Nephron (organoid): ENCODE data around the gene NHERF1.

Experiments
- H3K27ac Mint-ChIP-seq, 3 experiments: 2 replicates each; pipeline ENCODE4 v1.8.0; 2020; ENCODE audit warnings: mixed read lengths in 3 of 3, mild to moderate bottlenecking in 2 of 3, moderate library complexity in 1 of 3
- H3K27me3 Mint-ChIP-seq: 2 replicates; pipeline ENCODE4 v1.8.0; 2021; ENCODE audit warnings: low read depth, mild to moderate bottlenecking, moderate library complexity, mixed read lengths
- H3K36me3 Mint-ChIP-seq: 2 replicates; pipeline ENCODE4 v1.8.0; 2020; ENCODE audit warnings: low read depth, mixed read lengths
- H3K4me1 Mint-ChIP-seq: 2 replicates; pipeline ENCODE4 v1.8.0; 2020; ENCODE audit warnings: mixed read lengths
- H3K4me3 Mint-ChIP-seq, 3 experiments: 2 replicates each; pipeline ENCODE4 v1.8.0; 2020; ENCODE audit warnings: mild to moderate bottlenecking in 3 of 3, mixed read lengths in 3 of 3, moderate library complexity in 2 of 3
- H3K9me3 Mint-ChIP-seq: 2 replicates; pipeline ENCODE4 v1.8.0; 2020; ENCODE audit warnings: mixed read lengths
- CTCF ChIP-seq, 3 experiments: fragments of 200-600 bp; sonication (generic); IDR thresholded peaks; one replicate each; pipeline ENCODE4 v1.5.0; 2021; ENCODE audit warnings: antibody characterized with exemption in 3 of 3; ENCODE audit not compliant: unreplicated experiment in 3 of 3

Gene NHERF1

GRCh38 chr17:74711058-74711824 lies 37.2 kb upstream of the NHERF1 start:
- Mint-ChIP-seq H3K27ac (no peak overlapping the region), H3K36me3 (no peaks in the 10 kb centered on the region), H3K9me3 (no peaks in the 10 kb centered on the region), H3K27me3 (peaks cover 50% of the 10 kb centered on the region), H3K4me3 (no peak overlapping the region), H3K4me1 (no peaks in the 10 kb centered on the region)
- TF ChIP-seq CTCF (IDR thresholded peaks at IDR 0.05; ENCODE audit: unreplicated experiment in 3 of 3): no peak

GRCh38 chr17:74712301-74712700 lies 36.1 kb upstream of the NHERF1 start:
- Mint-ChIP-seq H3K4me1 (no peaks in the 10 kb centered on the region), H3K27ac (no peak overlapping the region), H3K9me3 (no peaks in the 10 kb centered on the region), H3K27me3 (peaks cover 49% of the 10 kb centered on the region), H3K4me3 (no peak overlapping the region), H3K36me3 (no peaks in the 10 kb centered on the region)
- TF ChIP-seq CTCF (IDR thresholded peaks at IDR 0.05; ENCODE audit: unreplicated experiment in 3 of 3): no peak

GRCh38 chr17:74712756-74713155 lies 35.7 kb upstream of the NHERF1 start, which contains the start of gene CD300LF:
TSS of gene CD300LF (minus strand) at chr17:74712923. CDS start at chr17:74712866, 57 bp downstream.
- Mint-ChIP-seq H3K27ac (no peak within 1 kb of the TSS), H3K4me3 (no peak within 1 kb of the TSS), H3K4me1 (no peaks in the 10 kb centered on the region), H3K9me3 (no peaks in the 10 kb centered on the region), H3K27me3 (peaks cover 53% of the 10 kb centered on the region), H3K36me3 (no peaks in the 10 kb centered on the region)
- TF ChIP-seq CTCF (IDR thresholded peaks at IDR 0.05; ENCODE audit: unreplicated experiment in 3 of 3): no peak

GRCh38 chr17:74713171-74713755 lies 35.2 kb upstream of the NHERF1 start:
- Mint-ChIP-seq H3K27me3 (peaks cover 48% of the 10 kb centered on the region), H3K4me3 (no peak overlapping the region), H3K9me3 (no peaks in the 10 kb centered on the region), H3K4me1 (no peaks in the 10 kb centered on the region), H3K36me3 (no peaks in the 10 kb centered on the region), H3K27ac (no peak overlapping the region)
- TF ChIP-seq CTCF (IDR thresholded peaks at IDR 0.05; ENCODE audit: unreplicated experiment in 3 of 3): no peak

DNA sequence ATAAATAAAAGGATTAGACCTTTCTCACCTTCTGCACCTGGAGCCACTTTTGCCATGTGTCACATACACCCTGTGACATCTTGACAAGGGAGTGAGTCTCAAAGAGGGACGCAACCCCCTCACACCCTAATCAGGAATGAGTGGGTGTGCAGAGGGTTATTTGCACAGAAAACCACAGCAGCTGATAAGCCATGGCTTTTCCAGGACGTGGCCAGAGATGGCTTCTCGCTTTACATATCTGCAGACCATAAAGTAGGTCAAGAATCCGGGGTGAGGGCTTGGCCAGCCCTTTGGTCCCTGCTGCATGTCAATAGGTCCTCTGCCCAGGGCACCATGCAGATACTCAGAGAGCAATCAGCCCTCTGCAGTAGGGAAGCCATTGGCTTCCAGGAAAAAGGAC lies 33.3 kb upstream of the NHERF1 start:
- H3K9me3 Mint-ChIP-seq: no peaks in the 10 kb centered on the region
- TF ChIP-seq CTCF (IDR thresholded peaks at IDR 0.05; ENCODE audit: unreplicated experiment in 3 of 3): no peak

DNA sequence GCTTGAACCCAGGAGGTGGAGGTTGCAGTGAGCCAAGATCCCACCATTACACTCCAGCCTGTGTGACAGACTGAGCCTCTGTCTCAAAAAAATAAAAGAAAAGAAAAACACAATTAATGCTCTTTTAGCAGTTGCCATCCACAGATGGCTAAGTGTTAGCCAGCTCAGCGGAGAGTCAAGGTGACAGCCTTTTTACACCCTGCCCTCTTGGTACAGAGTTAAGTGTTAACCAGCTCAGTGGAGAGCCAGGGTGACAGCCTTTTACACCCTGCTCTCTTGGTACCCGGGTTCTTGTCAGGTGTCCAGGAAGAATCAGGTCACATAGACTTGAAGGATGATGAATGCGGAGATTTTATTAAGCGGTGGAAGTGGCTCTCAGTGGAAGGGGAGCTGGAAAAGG lies 27.9 kb upstream of the NHERF1 start:
- Mint-ChIP-seq H3K9me3 (no peaks in the 10 kb centered on the region), H3K27ac (no peak overlapping the region), H3K4me3 (no peak overlapping the region), H3K27me3 (peaks cover 41% of the 10 kb centered on the region), H3K4me1 (no peaks in the 10 kb centered on the region), H3K36me3 (no peaks in the 10 kb centered on the region)
- no peak for TF ChIP-seq CTCF (IDR thresholded peaks at IDR 0.05; ENCODE audit: unreplicated experiment in 3 of 3)

More for the DNA sequence above, 33.3 kb upstream of the NHERF1 start:
- peaks cover 44% of the 10 kb centered on the region for H3K27me3 Mint-ChIP-seq
- no peak overlapping the region for H3K4me3 Mint-ChIP-seq
- H3K36me3 Mint-ChIP-seq: no peaks in the 10 kb centered on the region
- H3K27ac Mint-ChIP-seq: no peak overlapping the region
- no peaks in the 10 kb centered on the region for H3K4me1 Mint-ChIP-seq
